GM21529 (cell line): Measurements from ENCODE around the gene SPTLC2.

Experiments
- ATAC-seq: cut with Tn5 transposase; IDR thresholded peaks from one replicate; pipeline ENCODE4 v1.9.1; 2021; ENCODE audit not compliant: unreplicated experiment

The SPTLC2 gene

GRCh38 chr14:77508249-77508648 lies 108.2 kb downstream of the SPTLC2 start:
- ATAC-seq = no peak

DNA sequence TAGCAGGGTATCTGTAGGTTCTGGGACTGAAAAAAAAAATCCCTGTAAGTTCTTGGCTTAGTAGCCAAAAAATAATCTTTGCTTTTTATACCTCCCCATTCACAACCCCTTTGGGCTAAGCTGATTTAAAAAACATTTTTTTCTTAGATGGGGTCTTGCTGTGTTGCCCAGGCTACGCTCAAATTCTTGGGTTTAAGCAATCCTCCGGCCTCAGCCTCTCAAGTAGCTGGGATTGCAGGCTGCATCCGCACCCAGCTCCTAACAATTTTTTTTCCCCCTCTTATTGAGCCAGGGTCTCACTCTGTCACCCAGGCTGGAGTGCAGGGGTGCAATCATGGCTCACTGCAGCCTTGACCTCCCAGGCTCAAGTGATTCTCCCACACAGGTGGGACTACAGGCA lies 108.7 kb downstream of the SPTLC2 start:
- no peak for ATAC-seq

DNA sequence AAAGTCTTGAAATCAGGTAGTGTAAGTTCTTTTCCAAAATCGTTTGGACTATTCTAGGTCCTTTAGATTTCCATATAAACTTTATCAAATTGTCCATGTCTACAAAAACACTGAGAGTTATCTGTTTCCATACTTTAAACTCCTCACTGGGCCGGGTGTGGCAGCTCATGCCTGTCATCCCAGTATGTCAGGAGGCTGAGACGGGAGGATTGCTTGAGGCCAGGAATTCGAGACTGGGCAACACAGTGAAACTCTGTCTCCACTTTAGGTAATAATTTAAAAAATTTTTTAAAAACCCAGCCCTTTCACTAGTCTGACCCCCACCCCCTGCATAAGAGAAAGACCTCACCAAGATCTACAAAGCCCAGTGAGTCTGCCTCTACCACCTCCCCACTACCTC lies 111.4 kb downstream of the SPTLC2 start:
- ATAC-seq = no peak

DNA sequence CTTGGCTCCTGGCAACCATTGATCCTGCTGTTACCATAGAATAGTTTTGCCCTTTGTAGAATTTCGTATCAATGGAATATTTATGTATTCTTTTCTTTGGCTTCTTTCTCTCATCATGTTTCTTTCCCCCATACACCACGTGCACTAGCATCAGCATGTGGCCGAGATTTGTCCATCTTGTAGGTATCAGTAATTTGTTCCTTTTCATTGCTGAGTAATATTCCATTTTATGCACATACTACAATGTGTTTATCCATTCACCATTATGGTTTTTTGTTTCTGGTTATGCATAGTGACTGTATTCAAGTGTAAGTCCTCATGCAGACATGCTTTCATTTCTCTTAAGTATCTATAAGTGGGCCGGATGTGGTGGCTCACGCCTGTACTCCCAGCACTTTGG lies 113.3 kb downstream of the SPTLC2 start:
- no peak for ATAC-seq

GRCh38 chr14:77502109-77502782 lies 114.2 kb downstream of the SPTLC2 start:
- ATAC-seq = no peak

- ATAC-seq = peak; percentile 34
Measured at GRCh38 chr14:77498984-77499527, 117.4 kb downstream of the SPTLC2 start.

- ATAC-seq = peak; percentile 62
Measured at GRCh38 chr14:77498120-77498979, 118.1 kb downstream of the SPTLC2 start, which contains the start of gene ISM2. ISM2 (minus strand) TSS chr14:77498816; CDS start chr14:77498793, 23 bp downstream.

- ATAC-seq = no peak
Measured at GRCh38 chr14:77495334-77495733, 121.1 kb downstream of the SPTLC2 start.

GRCh38 chr14:77491056-77491455 lies 125.4 kb downstream of the SPTLC2 start:
- no peak for ATAC-seq

GRCh38 chr14:77490347-77490986 lies 126.0 kb downstream of the SPTLC2 start:
- no peak for ATAC-seq

DNA sequence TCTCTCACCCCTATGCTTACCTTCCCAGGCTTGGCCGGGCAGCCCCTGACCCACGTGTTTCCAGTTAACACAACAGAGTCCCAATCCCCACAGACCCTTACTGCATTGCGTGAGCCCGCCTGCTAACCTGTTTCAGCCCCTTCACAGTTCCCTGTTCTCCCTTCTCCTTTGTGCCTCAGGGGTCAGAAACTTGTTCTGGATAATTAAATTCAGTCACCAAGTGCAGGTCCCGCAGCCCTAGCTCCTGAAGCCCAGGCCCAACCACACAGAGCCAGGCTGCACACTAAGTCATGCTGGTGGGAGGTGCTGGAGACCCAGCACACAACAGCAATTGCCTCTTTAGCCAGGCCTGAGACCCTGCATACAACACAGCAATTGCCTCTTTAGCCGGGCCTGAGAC lies 127.4 kb downstream of the SPTLC2 start:
- ATAC-seq = no peak

DNA sequence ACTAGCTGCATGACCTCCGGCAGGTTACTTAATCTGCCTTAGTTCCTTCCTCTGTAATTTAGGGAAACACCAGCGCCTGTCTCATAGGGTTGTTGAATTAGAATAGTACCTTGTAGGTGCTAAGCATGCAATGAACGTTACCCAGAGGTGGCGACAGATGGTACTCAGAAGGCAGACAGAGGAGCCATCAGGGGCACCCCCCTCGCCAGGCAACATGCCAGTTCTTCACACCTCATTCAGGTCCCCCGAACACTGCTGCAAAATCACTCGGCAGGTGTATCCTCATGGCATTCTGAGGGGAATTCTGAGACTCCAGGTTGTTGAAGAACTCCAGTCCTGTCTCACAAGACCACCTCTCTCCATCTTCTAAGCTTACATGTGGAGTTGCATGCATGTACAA lies 127.9 kb downstream of the SPTLC2 start:
- no peak for ATAC-seq

- ATAC-seq = no peak
Measured at GRCh38 chr14:77485901-77486678, 130.3 kb downstream of the SPTLC2 start.

DNA sequence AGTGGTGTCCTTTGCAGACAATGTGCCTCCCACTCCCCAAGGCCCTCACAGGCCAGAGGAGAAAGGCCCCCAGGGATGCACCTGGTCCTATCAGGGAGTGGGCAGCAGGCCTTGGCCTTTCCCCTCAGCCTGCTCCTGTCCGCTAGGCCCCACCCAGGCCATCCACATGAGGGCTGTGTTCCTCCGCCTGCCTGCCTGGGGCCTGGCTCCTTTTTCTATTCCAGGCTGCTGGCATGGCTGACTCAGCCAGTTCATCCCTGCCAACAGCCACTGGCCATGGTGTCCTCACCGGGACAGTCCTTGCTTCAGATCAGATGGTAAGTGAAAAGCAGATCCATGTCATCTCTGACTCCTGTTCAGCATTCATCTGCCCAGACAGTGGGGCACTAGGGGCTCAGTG lies 131.2 kb downstream of the SPTLC2 start:
- no peak for ATAC-seq

GRCh38 chr14:77482422-77482821 lies 134.0 kb downstream of the SPTLC2 start:
- no peak for ATAC-seq

DNA sequence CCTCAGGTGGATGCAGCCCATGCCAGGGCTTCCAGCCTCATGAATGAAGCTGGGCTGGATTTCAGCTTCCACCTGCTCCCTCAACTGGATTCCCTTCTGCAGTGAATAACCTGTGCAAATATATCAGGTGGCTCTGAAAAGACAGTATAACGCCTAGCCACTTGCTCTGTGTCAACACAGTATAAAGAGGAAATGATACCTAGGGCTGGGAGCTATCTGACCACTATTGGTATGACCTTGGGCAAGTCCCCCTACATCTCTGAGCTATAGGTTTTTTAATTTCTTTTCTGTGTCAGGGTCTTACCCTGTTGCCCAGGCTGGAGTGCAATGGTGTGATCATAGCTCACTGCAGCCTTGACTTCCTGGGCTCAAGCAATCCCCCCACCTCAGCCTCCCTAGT lies 137.6 kb downstream of the SPTLC2 start:
- ATAC-seq = peak; percentile 97

DNA sequence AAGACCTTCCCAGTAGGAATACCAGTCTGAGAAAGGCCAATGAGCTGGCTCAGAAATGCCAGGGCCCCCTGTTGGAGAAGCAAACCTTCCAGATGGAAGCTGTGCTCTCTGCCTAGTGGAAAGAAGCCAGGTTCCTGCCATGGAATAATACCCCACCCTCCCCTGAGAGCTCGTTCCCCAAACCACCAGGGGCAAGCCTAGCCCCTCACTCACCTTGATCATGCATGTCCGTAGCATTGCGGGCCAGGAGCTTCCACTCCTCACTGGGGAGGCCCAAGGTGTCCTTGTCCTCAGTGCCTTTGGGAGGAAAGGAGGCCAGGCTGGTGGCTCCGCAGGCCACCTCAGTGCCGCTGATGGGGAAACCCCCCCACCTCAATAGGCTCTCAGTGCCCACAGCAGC lies 138.4 kb downstream of the SPTLC2 start:
- ATAC-seq = no peak

DNA sequence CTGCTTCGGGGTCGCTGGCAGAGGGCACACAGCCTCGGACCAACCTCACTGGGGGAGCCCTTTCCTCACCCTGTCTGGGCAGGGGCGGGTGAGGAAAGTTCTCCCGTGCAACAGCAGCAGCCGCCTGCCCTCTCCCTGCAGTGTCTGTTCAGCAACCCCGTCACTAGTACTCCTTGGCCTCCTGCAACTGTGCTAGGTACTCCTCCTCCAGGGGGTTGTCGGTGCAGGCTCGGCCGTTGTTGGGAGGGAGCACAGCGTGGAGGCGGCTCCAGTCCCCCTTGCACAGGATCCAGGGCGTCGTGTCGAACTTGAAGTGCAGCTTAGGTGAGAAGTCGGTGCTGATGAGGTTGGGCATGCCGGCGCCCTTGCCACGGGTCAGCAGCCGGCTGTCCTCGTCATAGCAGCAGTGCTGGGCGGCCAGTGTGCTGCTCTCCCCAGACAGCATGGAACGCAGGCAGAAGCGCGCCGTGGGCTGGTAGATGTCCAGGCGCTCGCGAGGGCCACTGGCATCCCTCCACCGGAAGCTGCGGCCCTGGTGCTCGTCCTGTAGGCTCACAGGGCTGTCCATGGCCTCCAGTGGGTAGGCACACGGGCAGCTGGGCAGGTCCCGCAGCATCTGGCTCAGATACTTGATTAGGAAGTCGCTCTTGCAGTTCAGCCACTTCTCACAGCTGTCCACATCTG lies 140.9 kb downstream of the SPTLC2 start:
- ATAC-seq = no peak

DNA sequence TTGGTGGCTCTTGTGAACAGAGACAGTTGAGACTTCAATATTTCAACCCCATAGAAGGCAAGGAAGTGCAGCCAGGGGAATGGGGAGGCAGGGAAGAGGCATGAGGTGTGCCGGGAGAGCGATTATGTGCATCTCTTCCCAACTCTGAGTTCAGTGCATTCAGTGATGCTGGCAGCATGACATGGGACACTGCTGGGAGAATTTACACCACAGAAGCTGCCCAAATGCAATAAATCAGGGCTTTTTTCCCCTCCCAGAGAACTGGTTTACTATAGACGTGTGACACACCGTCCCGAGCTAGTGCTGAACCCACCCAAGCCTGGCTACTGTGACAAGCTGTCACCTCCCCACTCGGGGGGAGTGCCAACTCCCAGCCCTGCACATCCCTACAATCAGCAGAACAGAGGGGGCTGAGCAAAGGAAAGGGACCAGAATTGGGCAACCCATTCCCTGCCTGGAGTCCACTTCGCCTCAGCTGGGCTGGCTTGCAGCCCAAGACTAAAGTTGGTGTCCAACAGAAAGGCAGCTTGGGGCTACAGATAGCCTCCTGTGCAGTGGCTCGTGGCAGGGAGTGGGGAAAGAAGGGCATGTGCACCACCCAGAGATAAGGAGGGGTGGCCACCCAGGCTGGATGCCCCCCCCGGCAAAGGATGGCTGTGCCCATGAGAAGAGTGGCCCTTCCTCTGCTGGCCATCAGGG lies 141.8 kb downstream of the SPTLC2 start:
- ATAC-seq = no peak

DNA sequence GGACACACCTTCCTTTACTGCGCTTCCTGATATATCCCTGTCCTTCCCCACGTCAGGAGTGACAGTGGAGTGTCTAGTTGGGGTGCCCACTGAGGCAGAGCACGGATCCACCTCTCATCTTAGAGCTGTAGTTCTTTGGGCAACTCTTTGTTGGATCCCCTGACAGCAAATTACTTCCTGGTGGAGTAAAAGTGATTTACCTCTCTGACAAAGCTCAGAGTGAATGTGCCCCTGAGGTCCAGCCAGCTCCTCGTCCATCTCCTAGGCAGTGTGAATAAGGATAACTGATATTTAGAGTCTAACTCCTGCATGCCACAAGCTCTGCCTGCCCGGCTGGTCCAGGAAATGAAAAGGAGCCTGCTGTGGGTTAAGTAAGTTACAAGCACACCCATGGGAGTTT lies 142.5 kb downstream of the SPTLC2 start:
- ATAC-seq = no peak
